NOMO-1 treated with DMSO at 0.1 percent for 48 hours (cell line): ENCODE results near the gene POLR1G.
"Not testable (repeated sequence)": the region's sequence is repeated elsewhere in the genome, so short reads cannot be mapped to it uniquely, and the experiment has no call there.

ENCODE experiments used
- DNase-seq: peaks from one replicate; lab custom pipeline; 2025; ENCODE audit not compliant: unreplicated experiment; lab: John Stamatoyannopoulos, UW

Gene POLR1G

DNA sequence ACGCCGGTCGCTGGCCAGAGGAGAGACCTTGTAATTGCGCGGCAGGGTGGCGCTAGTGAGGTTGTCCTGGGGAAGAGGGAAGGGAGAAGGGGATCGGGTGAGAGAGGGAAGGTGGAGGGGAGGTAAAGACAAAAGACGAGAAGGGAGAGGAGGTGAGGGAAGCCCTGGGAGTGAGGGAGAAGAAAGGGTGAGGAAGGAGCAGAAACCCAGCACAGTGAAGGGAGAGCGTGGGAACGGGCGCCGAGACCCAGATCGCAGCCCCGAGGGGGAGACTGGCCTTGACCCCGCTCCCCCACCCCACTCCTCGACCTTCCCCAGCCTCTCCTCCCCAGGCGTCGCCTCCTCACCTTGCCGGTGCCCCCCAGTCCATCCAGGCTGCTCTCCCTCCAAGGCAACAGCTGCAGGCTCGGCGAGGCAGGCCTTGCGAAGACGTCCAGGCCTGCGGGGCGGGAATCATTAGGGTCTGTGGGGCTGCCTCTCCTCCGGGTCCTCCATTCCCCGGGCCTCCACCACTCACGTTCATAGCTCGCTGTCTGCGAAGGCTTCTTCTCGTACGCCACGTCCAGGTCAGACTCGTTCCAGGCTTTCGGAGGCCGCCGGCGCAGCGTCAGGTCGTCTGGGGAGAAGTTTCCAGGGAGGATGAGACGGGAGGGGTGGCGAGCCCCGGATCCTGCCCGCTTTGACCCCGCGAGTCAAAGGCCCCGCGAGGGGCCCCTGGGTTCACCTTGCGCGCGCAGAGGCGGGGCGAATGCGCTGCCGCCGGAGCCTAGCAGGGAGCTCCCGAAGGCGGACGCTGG, 10.4 kb upstream of the POLR1G start:
- DNase-seq, result no peak

DNA sequence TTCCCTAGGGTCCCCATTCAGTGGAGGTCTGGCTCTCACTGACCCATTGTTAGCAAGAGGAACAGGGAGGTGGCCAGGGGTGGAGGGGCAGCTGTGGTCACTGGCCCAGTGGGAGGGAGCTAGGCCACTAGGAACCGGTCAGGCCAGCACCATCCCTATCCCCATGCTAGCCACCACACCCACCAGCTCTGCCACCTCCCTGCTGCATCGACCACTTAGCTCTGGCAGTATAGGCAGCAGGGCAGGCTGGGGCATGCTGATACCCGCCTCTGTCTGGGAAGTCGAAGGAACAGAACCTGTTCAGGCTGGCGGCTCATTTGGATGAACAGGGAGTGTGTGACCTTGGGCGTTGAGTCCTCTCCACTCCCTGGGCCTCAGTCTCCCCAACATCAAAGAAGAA, 6.3 kb upstream of the POLR1G start:
- no peak for DNase-seq

DNA sequence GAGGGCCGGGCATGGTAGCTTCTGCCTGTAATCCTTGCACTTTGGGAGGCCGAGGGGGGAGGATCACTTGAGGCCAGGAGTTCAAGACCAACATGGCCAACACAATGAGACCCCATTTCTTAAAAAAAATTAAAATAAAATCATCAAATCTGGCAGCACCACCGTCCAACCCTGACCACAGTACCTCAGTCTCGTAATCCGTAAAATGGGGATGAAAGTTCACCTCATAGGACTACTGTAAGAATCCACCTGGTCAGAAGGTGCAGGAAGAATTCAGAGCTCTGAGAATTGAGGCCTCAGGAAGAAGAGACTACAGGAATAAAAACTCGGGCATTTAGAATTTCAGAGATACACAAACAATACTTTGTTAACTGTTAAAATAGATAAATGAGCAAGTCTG, 4.6 kb upstream of the POLR1G start:
- DNase-seq, result no peak

DNA sequence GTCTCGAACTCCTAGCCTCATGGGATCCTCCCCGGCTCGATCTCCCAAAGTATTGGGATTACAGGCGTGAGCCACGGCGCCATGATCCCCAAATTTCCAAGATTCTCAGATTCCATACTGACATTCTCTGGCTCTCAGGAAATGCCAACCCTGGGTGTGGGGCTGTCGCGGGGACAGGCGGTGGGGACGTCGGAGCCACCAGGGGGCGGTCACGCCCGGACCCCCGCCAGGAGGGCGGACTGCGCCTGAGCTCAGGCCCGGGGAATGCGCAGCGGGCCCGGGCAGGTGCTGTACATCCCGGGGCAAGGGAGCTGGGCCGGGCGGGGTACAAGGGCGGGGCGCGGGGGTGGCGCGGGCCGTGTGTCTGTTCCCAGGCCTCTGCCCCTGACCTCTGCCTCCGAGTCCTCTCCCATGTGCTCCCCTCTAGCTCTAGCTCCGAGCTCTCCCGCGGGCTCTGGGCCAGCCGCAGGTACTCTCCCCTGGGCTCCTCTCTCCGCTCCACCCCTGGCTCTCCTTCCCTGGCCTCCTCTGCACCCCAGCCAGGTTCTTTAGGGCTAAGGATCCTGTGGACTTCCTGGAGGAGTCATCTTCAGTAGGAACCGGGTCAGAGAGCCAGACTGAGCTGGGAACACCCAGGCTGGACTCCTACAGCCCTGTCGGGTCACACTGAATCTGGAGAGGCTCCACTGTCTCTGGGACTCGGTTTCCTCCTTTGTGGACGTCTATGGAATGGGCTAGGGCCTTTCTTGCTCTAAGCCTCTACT, 4.0 kb upstream of the POLR1G start:
- DNase-seq, result no peak

DNA sequence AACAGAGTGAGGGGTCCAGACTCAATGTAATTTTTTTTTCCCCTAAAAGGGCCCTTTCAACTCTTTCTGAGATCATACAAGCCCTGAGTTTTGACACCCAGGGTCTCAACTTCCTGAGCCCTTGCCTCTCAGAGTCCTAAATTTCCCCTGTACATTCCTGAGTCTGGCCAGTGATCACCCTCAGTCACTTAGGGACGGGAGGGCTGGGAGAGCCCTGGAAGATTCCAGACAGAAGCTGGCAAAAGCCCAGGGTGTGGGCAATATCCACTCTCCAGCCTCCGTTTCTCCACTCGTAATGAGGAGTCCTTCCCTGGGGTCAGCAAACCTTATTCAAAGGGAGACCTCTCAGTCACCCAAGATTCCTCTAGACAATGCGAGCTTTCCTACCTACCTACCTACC, 3.2 kb upstream of the POLR1G start:
- no peak for DNase-seq

DNA sequence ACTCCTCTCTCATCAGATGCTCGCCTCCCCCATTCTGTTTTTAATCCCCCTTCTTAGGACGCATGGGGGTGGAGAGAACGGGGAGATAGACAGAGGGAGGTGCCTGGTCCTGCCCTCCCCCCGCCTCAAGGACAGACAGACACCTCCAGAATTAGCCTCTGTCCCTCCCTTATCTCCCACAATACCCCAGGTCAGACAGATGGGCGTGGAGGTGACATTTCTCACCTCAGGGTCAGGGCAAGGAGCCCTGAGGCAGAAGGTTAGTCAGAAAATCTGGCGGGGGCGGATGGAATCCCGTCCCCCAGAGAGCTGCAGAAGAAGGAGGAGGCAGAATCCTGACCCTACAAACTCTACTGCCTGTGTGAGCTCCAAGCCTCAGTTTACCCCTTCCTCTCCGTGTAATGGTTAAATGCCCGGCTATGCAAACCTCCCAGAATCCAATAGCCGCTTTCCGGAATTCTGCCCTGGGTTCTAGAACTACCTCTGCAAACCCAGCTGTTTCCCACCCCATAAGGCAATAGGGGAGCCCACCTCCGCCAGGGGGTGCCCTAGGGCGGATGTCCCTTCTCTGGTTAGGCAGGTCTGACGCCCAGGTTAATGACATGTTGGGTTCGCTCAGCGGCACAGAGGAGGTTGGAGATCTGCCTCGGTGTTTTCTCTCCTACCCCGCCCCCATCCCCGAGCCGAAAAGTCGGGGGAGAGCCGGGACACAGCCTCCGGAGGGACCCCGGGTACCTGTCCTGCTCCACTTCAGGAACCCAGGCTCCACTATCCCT, 2.5 kb upstream of the POLR1G start:
- peak; percentile 67 for DNase-seq

DNA sequence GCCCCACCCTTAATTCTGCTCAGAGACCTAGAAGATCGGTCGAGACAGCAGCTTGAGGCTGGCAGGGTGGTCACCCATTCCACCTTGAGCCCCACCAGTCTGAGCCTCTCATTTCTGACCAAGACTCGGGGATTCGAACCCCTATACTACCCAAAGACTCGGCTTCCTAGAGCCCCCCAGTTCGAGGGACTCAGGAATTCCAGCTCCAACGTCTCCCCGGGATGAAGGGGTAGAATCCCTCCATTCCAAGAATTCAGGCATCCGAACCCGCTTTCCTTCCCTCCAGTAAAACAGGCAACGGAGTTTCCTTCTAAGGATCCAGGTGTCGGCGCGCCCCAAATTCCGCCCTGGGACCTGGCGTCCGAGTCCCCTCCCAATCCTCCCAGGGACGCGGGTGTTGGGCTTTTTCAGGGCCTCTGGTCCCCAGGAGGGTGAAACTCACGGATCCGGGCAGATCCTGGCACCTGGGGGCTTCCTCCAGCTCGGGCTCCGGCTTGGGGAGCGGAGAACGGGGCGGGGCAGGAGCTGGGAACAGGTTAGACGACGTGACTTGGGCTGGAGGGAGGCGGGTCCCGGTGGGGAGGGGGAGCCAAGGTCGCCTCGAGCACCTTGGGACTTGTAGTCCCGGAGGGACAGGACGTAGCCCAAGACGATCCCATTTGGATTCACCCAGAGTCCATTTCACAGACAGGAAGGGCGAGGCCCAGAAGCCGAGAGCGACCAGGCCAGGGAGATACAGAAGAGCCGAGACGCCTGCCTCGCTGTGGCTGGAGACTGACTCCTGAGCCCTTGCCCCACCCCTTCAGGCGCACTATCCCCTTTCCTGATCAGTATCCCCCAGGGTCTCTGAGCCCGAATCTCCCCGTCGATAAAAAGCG, 1.6 kb upstream of the POLR1G start, which contains the start of gene PPP1R13L:
TSS of gene PPP1R13L (minus strand) at position 513 of the 878 bp plus-strand sequence. CDS start 6,751 bp downstream, outside the sequence.
- peak; percentile 42 for DNase-seq

DNA sequence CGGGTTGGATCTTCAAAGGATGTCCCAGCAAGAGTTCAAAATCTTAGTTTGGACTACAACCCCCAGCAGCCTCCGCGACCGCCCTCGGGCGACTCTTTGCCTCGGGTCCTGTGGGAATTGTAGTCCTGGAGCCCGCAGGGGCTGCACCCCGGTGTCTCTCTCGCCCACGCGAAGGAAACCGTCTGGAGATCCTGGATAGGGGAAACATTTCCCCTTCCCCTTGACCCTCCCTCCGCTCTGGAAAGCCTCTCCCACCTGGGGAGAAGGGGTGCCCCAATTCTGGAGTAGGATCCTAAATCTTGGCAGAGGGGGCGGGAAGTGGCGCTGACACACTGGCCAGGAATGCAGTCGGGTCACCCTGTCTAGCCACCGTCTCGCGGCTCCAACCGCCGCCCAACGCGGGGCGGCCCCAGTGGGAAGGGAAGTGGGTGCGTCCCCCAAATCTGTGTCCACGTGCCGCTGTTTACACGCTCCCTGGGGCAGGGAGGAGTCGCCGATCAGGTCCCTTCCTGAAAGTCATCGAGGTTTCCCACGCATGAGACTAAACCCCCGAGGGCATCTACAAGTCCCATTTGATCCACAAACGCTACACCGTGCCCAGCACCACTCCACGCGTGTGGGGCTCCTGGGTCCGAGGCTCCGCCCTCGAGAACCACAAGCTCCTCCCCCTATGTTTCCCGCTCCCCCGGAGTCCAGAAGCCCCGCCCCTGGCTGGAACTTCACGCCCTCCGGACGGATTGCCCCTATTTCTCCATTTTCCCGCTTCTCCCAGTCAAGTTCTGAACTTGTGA, 814 bp upstream of the POLR1G start:
- DNase-seq, result peak; percentile 74

DNA sequence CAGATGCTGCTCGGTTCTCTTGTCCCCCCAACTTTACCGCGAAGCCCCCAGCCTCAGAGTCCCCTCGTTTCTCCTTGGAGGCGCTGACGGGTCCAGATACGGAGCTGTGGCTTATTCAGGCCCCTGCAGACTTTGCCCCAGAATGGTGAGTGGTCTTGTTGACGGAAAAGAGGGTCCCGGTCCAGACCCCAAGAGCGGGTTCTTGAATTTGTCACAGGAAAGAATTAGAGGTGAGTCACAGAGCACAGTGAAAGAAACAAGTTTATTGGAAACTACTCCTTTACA, 589 bp downstream of the POLR1G start:
- DNase-seq, result no peak

DNA sequence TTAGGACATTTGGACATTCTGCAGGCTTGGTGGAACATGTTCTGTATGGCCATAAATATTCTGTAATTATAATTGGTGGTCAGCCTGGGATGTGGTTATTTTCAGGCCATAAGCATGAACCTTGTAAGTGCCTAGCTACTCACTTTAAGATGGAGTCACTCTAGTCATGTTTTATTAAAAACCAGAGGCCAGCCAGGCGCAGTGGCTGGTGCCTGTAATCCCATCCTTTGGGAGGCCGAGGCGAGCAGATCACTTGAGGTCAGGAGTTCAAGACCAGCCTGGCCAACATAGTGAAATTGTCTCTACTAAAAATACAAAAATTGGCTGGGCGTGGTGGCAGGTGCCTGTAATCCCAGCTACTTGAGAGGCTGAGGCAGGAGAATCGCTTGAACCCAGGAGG, 1.1 kb downstream of the POLR1G start:
- DNase-seq, result not testable (repeated sequence)

DNA sequence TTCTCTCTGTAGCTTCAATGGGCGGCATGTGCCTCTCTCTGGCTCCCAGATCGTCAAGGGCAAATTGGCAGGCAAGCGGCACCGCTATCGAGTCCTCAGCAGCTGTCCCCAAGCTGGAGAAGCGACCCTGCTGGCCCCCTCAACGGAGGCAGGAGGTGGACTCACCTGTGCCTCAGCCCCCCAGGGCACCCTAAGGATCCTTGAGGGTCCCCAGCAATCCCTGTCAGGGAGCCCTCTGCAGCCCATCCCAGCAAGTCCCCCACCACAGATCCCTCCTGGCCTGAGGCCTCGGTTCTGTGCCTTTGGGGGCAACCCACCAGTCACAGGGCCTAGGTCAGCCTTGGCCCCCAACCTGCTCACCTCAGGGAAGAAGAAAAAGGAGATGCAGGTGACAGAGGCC, 1.7 kb downstream of the POLR1G start:
- DNase-seq, result no peak

DNA sequence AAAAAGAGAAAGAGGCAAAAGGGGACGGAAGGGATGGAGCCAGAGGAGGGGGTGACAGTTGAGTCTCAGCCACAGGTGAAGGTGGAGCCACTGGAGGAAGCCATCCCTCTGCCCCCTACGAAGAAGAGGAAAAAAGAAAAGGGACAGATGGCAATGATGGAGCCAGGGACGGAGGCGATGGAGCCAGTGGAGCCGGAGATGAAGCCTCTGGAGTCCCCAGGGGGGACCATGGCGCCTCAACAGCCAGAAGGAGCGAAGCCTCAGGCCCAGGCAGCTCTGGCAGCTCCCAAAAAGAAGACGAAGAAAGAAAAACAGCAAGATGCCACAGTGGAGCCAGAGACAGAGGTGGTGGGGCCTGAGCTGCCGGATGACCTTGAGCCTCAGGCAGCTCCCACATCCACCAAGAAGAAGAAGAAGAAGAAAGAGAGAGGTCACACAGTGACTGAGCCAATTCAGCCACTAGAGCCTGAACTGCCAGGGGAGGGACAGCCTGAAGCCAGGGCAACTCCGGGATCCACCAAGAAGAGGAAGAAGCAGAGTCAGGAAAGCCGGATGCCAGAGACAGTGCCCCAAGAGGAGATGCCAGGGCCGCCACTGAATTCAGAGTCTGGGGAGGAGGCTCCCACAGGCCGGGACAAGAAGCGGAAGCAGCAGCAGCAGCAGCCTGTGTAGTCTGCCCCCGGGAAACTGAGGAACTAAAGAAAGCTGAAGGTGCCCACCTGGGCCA, 2.5 kb downstream of the POLR1G start:
- DNase-seq, result no peak

DNA sequence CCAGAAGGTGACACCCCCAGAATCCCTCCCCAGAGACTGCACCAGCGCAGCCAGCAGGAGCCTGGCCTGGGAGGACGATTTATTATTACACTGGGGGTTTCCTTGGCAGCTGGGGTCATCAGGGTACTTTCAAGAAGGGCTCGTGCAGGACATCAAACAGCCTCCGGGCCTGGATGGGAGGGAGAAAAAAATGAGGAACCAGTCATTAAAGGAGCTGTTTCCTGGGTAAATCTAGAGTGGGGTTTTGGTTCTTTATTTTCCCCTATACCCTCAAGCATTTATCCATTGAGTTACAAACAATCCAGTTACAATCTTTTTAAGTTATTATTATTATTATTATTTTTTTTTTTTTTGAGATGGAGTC, 3.1 kb downstream of the POLR1G start:
- peak; percentile 70 for DNase-seq

DNA sequence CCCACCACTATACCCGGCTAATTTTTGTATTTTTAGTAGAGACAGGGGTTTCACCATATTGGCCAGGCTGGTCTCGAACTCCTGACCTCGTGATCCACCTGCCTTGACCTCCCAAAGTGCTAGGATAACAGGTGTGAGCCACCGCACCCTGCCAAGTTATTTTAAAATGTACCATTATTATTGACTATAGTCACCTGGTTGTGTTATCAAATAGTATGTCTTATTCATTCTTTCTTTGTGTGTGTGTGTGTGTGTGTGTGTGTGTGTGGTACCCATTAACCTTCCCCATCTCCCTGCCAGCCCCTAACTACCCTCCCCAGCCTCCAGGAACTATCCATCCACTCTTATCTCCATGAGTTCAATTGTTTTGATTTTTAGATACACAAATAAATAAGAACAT, 3.9 kb downstream of the POLR1G start:
- not testable (repeated sequence) for DNase-seq

DNA sequence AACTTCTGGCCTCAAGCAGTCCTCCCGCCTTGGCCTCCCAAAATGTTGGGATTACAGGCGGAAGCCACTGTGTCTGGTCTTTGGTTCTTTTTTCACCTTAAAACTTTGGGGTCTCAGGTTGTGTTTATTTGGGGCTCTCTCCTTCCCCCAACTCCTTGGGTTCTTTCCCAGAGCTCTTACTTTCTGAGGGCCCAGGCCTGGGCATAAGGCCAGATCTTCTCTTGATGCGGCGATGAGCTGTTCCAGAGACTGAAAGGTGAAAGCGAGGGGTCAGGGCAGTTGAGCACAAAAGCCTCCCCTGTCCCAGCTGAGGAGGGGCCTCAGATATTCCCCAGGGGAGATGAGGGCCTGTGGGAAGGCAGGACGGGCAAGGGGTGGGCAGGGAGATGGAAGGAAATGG, 7.1 kb downstream of the POLR1G start:
- DNase-seq, result no peak

DNA sequence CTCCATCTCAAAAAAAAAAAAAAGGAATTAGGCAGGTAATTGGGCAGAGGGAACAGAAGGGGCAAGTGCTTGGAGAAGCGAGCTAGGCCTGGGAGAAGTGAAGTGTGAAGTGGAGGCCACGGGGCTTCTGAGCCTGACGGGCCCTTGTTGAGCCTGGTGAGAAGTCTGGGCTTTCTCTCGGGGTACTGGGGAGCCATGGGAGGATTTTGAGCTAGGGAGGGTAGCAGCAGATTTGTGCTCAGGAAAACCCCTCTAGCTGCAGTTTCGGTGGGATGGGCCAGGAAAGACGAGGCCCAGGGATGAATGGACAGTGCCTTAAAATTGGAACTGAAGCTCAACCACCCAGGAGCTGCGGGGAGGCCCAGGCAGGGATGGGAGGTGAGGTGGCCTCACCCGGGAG, 8.0 kb downstream of the POLR1G start:
- DNase-seq, result no peak

DNA sequence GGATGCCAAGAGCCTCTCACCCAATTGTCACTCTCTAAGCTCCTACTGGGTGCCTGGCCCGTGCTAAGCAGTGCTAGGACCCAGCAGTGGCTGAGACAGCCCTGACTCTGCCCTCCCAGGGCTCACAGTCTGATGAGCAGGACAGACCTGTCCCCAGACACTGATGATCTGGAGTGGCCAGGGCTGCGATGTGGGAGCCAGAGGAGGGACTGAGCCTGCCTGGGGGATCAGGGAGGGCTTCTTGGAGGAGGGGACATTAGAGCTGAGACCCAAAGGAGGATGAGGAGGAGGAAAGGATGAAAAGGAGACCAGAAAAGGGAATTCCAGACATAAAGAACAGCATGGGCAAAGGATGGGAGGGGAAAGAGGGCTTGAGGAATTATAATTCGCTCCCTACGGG, 10.7 kb downstream of the POLR1G start:
- DNase-seq, result no peak

DNA sequence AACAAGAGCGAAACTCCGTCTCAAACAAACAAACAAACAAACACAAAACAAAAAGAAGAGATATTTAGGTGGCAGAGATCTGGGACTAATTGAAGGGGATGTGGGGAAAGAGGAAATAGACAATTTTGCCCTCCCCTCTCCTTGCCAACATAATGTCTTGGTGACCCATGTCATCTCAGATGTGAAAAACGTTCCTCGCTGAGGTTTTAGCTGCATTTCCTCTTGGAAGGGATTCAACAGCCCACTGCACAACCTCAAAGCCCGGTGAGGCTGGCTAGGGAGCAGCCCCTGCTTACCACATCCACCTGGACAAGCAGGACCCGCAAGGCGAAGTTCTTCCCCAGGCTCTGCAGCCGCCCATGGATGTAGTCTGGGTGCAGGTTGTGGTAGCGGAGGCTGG, 12.4 kb downstream of the POLR1G start:
- DNase-seq, result peak; percentile 31

DNA sequence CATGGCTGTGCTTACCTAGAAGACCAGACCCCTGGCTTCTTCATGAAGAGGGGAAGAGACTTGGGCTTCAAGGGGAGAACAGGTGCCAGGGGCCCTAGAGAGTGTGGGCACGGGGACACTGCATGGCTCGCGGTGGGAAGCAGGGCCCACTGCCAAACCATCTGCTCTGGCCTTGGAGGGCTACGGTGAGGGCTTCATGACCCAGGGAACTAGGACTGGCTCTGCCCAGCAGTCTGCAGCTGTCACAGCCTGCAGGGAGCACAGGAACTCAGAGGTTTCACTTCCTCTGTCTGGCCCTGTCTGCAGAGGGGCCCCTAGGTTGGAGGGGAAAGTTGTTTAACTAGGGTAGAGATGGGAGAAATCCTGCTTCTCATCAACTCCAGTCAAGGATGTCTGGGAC, 13.0 kb downstream of the POLR1G start:
- peak; percentile 91 for DNase-seq

DNA sequence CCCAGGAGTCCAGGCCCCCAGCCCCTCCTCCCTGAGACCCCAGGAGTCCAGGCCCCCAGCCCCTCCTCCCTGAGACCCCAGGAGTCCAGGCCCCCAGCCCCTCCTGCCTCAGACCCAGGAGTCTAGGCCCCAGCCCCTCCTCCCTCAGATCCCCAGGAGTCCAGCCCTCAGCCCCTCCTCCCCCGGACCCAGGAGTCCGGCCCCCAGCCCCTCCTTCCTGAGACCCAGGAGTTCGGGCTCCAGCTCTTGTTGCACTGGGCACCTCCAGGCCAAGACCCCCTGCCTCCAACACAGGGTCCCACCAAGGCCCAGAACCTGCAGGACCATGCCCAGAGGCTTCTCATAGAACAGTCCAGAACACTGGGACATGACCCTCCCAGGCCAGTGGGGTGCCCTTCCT, 13.5 kb downstream of the POLR1G start:
- no peak for DNase-seq
